K562 (cell line): ENCODE measurements around the gene SGMS1. TPM values are rescaled to one million over a fixed set of nuclear protein-coding genes. Genes with fewer than 3 reads are reported as not detected.

Source experiments
- ATF7 ChIP-seq: fragments of 450-650 bp; IDR thresholded peaks from 2 replicates; pipeline ENCODE4 v1.7.1; 2014; ENCODE audit warnings: mild to moderate bottlenecking, moderate library complexity
- CEBPB ChIP-seq: fragments of 450-650 bp; IDR thresholded peaks from 2 replicates; pipeline ENCODE4 v1.6.1; 2016; ENCODE audit warnings: missing genetic modification characterization, missing compliant biosample characterization
- CTBP1 ChIP-seq: fragments of 450-650 bp; IDR thresholded peaks from 2 replicates; pipeline ENCODE4 v1.6.1; 2016; ENCODE audit warnings: borderline replicate concordance
- EP300 ChIP-seq: IDR thresholded peaks from 2 replicates; pipeline ENCODE4 v1.6.1; 2012; ENCODE audit warnings: low read length, improper control_type of control experiment
- FOS ChIP-seq: IDR thresholded peaks from 3 replicates; pipeline ENCODE4 v1.6.1; 2011; ENCODE audit not compliant: insufficient read length; ENCODE audit errors: extremely low read depth
- L3MBTL2 ChIP-seq: fragments of 450-650 bp; IDR thresholded peaks from 2 replicates; pipeline ENCODE4 v1.6.1; 2016; ENCODE audit warnings: mild to moderate bottlenecking, moderate library complexity
- MTA1 ChIP-seq: fragments of 450-650 bp; IDR thresholded peaks from 2 replicates; pipeline ENCODE4 v1.6.1; 2017; ENCODE audit warnings: borderline replicate concordance
- NFE2 ChIP-seq: IDR thresholded peaks from 2 replicates; pipeline ENCODE4 v1.6.1; 2014; ENCODE audit warnings: antibody characterized with exemption, low read depth
- SIN3B ChIP-seq: fragments of 450-650 bp; IDR thresholded peaks from 2 replicates; pipeline ENCODE4 v1.6.1; 2017; ENCODE audit warnings: low read depth, mild to moderate bottlenecking, moderate library complexity
- SPI1 ChIP-seq: IDR thresholded peaks from 2 replicates; pipeline ENCODE4 v1.6.1; 2011; ENCODE audit warnings: low read depth, low read length, control low read depth, borderline replicate concordance
- TBL1XR1 ChIP-seq, 2 experiments: IDR thresholded peaks; 2 replicates each; pipeline ENCODE4 v1.6.1; 2012; ENCODE audit warnings: improper control_type of control experiment in 2 of 2, low read length in 2 of 2, mild to moderate bottlenecking in 1 of 2
- TFAM ChIP-seq: fragments of 250-450 bp; sonication (Bioruptor Pico); conservative IDR thresholded peaks from 2 replicates; pipeline ENCODE4 v1.5.0; 2021; ENCODE audit warnings: mild to moderate bottlenecking, moderate library complexity
- ZNF12 ChIP-seq: sonication (generic); formaldehyde crosslinking; IDR thresholded peaks from 2 replicates; pipeline ENCODE4 v1.4.0; 2020; ENCODE audit warnings: mild to moderate bottlenecking, missing genetic modification reagents
- ZNF134 ChIP-seq: fragments of 250-450 bp; sonication (Bioruptor Pico); conservative IDR thresholded peaks from 2 replicates; pipeline ENCODE4 v1.4.0; 2020
- ZNF23 ChIP-seq: fragments of 250-450 bp; sonication (Bioruptor Pico); IDR thresholded peaks from 2 replicates; pipeline ENCODE4 v1.4.0; 2020; ENCODE audit warnings: mild to moderate bottlenecking
- polyA plus RNA-seq, 8 experiments: library from polyadenylated mRNA; depleted of rRNA in 4 of 8; stranded (reverse) in 5 of 8; unstranded in 3 of 8; fragments of >200 nt; fragmentation: Nextera tagmentation in 2 of 8; fragmentation: Illumina TruSeq in 1 of 8; extraction: Ambion mirVana in 2 of 8; extraction: Trizol in 1 of 8; gene quantifications; 2 replicates each; pipeline versions ENCODE4 v1.2.1 to v1.2.3, GENCODE V29; 2011 to 2014; ENCODE audit warnings: inconsistent platforms in 1 of 8, missing spikeins in 1 of 8
- total RNA-seq, 7 experiments: library from RNA; depleted of rRNA in 6 of 7; stranded (reverse); fragments of >200 nt in 6 of 7; fragmentation: Illumina TruSeq in 2 of 7; extraction: Trizol in 2 of 7; gene quantifications; 2 replicates each; pipeline versions ENCODE4 v1.2.1 to v1.2.3, GENCODE V29; 2011 to 2021; ENCODE audit warnings: low replicate concordance in 1 of 7
- TF ChIP-seq, protein P1 (sequence below): fragments of 250-450 bp; sonication (Bioruptor Pico); IDR thresholded peaks from 2 replicates; pipeline ENCODE4 v1.9.0; 2021; ENCODE audit warnings: mild to moderate bottlenecking, inconsistent platforms
- TF ChIP-seq, protein P2 (sequence below): sonication (generic); formaldehyde crosslinking; IDR thresholded peaks from 2 replicates; pipeline ENCODE4 v1.8.0; 2022; ENCODE audit warnings: missing genetic modification reagents, mild to moderate bottlenecking, borderline replicate concordance
- TF ChIP-seq, protein P3 (sequence below): fragments of 250-450 bp; sonication (Bioruptor Pico); IDR thresholded peaks from 2 replicates; pipeline ENCODE4 v1.5.0; 2021
- TF ChIP-seq, protein P4 (sequence below): fragments of 250-450 bp; sonication (Bioruptor Pico); IDR thresholded peaks from 2 replicates; pipeline ENCODE4 v1.6.1; 2021; ENCODE audit warnings: mild to moderate bottlenecking

SGMS1 gene
- total and polyA plus RNA-seq, 9 of the 15 experiments (the other 6 are each of a cell fraction or from before 2014, with no cell fraction given), result 22.6 to 232 (median 82.2) TPM

DNA sequence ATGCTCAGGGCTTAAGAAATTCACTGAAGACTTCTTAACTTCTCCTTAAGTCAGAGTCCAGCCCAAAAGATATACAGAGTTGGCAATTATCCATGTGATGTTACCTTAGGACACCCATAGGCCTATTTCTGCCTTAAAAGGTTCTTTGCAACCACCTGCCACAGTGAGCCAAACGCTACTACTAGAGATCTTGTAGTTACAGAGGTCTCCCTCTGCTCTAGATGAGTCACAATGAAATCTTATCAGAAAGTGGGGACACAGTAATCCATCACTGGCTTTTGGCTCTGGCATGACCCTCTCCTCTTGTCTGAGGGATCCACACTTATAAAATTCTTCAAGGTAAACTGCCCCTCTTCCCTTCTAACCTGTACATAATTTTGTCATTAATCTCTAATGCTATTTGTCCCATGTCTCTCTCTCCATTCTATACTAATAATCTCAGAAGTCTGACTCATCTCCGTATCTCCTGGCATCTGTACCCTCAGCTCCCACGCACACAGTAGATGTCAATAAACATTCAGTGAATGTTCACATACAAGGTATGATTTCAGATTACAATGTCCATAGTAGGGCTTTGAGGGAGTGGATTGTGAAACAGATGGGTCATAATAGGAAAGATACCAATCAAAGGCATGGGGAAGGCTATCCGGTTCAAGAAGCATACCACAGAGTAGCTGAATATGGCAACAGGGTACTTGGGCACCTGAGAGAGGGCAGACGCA is 112.1 kb downstream of the SGMS1 start (continued):
- TF ChIP-seq, protein P1, sequence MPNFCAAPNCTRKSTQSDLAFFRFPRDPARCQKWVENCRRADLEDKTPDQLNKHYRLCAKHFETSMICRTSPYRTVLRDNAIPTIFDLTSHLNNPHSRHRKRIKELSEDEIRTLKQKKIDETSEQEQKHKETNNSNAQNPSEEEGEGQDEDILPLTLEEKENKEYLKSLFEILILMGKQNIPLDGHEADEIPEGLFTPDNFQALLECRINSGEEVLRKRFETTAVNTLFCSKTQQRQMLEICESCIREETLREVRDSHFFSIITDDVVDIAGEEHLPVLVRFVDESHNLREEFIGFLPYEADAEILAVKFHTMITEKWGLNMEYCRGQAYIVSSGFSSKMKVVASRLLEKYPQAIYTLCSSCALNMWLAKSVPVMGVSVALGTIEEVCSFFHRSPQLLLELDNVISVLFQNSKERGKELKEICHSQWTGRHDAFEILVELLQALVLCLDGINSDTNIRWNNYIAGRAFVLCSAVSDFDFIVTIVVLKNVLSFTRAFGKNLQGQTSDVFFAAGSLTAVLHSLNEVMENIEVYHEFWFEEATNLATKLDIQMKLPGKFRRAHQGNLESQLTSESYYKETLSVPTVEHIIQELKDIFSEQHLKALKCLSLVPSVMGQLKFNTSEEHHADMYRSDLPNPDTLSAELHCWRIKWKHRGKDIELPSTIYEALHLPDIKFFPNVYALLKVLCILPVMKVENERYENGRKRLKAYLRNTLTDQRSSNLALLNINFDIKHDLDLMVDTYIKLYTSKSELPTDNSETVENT, result no peak
- TF ChIP-seq FOS (peak; percentile 3), SPI1 (no peak), ZNF12 (CRISPR knock-in tag) (no peak), EP300 (no peak; the same call in 1 of the 2 replicates), ZNF134 (CRISPR knock-in tag) (no peak), TBL1XR1 (IDR thresholded peaks at IDR 0.05; ENCODE audit: low read length in 2 of 2) (0 out of 4 replicates have a peak, but pooled peaks of 1 of the 2 experiments have one; percentile 23), L3MBTL2 (no peak), TFAM (CRISPR knock-in tag) (no peak), SIN3B (no peak), CEBPB (peak; percentile 83), NFE2 (no peak), ZNF23 (CRISPR knock-in tag) (no peak), ATF7 (no peak), MTA1 (peak; percentile 73; the same call in 1 of the 2 replicates), CTBP1 (peak; percentile 31; the same call in 1 of the 2 replicates)
- TF ChIP-seq, protein P2, sequence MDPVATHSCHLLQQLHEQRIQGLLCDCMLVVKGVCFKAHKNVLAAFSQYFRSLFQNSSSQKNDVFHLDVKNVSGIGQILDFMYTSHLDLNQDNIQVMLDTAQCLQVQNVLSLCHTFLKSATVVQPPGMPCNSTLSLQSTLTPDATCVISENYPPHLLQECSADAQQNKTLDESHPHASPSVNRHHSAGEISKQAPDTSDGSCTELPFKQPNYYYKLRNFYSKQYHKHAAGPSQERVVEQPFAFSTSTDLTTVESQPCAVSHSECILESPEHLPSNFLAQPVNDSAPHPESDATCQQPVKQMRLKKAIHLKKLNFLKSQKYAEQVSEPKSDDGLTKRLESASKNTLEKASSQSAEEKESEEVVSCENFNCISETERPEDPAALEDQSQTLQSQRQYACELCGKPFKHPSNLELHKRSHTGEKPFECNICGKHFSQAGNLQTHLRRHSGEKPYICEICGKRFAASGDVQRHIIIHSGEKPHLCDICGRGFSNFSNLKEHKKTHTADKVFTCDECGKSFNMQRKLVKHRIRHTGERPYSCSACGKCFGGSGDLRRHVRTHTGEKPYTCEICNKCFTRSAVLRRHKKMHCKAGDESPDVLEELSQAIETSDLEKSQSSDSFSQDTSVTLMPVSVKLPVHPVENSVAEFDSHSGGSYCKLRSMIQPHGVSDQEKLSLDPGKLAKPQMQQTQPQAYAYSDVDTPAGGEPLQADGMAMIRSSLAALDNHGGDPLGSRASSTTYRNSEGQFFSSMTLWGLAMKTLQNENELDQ (CRISPR knock-in tag), result no peak
- TF ChIP-seq, protein P3, sequence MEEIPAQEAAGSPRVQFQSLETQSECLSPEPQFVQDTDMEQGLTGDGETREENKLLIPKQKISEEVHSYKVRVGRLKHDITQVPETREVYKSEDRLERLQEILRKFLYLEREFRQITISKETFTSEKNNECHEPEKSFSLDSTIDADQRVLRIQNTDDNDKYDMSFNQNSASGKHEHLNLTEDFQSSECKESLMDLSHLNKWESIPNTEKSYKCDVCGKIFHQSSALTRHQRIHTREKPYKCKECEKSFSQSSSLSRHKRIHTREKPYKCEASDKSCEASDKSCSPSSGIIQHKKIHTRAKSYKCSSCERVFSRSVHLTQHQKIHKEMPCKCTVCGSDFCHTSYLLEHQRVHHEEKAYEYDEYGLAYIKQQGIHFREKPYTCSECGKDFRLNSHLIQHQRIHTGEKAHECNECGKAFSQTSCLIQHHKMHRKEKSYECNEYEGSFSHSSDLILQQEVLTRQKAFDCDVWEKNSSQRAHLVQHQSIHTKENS (CRISPR knock-in tag), result no peak
- TF ChIP-seq, protein P4, sequence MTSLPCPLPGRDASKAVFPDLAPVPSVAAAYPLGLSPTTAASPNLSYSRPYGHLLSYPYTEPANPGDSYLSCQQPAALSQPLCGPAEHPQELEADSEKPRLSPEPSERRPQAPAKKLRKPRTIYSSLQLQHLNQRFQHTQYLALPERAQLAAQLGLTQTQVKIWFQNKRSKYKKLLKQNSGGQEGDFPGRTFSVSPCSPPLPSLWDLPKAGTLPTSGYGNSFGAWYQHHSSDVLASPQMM (CRISPR knock-in tag), result no peak
